ENCODE data around the gene ZBP1.

Gene ZBP1

DNA sequence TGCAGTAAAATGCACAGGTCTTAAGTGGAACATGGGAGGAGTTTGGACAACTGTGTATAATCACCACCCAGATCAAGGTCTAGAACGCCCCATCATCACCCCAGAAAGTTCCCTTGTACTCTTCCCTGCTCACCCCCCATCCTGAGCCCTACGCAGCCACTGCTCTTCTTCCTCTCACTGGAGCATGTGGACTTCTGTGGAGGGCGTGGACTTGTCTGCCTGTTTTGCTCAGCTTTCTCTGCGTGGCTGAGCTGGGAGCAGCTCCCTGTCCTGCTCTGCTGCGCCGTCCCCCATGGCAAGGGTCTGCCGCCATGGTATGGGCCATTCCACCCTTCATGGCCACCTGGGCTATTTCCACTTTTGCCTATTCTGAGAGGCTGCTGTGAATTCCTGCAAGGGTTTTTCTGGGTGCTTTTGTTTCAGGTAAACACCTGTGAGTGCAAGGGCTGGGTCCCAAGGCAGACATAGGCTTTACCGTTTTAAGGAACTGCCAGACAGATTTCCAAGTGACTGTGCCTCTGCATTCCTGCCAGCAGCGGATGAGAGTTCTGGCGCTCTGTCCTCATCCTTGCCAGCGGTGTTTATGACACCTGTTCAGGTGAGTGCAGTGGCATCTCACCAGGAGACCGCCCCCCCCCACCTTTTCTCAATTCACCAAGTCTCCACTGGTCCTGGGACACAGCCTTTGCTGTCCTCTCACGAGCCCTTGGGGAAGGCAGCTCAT lies 39.6 kb downstream of the ZBP1 start:
- no peak overlapping the region for H3K27ac ChIP-seq
- TF ChIP-seq, protein P1, sequence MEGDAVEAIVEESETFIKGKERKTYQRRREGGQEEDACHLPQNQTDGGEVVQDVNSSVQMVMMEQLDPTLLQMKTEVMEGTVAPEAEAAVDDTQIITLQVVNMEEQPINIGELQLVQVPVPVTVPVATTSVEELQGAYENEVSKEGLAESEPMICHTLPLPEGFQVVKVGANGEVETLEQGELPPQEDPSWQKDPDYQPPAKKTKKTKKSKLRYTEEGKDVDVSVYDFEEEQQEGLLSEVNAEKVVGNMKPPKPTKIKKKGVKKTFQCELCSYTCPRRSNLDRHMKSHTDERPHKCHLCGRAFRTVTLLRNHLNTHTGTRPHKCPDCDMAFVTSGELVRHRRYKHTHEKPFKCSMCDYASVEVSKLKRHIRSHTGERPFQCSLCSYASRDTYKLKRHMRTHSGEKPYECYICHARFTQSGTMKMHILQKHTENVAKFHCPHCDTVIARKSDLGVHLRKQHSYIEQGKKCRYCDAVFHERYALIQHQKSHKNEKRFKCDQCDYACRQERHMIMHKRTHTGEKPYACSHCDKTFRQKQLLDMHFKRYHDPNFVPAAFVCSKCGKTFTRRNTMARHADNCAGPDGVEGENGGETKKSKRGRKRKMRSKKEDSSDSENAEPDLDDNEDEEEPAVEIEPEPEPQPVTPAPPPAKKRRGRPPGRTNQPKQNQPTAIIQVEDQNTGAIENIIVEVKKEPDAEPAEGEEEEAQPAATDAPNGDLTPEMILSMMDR (conservative IDR thresholded peaks at IDR 0.05) = no peak

DNA sequence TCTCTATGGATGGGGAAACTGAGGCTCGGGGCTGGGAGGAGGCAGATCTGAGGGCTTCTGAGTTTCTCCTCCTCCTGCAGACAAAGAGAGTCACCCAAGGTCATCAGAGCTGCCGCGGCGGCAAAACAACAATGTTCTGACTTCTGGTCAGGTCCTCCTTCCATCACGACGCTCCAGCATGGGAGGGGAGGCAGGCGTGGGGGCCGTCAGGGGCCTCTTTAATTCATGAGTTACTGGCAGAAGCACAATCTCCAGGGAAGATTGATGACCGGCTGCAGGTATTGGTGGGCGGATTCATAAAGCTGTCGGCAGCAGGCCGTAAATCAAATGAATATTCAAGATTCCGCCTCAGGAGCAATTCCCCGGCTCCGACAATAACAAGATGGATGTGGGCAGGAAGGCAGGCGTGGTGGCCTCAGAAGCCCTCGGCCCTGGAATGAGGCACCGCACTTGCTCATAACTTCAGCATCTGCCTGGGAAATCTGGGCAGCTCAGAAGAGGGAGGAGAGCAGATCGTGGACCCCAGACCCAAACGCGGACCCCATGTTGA lies 40.3 kb downstream of the ZBP1 start:
- no peak overlapping the region for H3K27ac ChIP-seq
- TF ChIP-seq, protein P1 (conservative IDR thresholded peaks at IDR 0.05) = no peak

DNA sequence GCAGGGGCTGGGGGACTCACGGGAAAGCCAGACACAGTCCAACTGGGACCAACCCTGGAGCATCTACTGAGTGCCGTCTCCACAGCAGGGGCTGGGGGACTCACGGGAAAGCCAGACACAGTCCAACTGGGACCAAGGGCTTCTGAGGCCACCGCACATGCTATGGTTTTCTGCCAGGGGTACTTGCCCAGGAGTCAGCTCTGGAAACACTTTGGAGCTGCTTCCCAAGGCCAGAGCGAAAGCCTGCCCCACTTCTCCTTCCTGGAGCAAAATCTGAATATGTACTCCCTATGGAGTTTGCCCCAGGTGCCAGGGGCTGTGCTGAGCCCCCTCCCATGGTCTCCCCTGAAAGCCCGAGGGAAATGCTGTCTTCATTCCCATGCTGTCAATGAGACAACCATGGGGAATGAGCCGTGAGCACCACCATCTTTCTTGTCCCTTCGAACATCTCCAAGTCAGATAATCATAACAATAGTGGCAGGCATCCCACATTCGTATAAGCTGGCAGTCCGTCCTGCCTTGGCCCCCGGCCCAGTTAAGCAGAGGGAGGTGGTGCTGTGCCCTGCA lies 40.8 kb downstream of the ZBP1 start:
- TF ChIP-seq, protein P1 (conservative IDR thresholded peaks at IDR 0.05) = no peak
- no peak overlapping the region for H3K27ac ChIP-seq

DNA sequence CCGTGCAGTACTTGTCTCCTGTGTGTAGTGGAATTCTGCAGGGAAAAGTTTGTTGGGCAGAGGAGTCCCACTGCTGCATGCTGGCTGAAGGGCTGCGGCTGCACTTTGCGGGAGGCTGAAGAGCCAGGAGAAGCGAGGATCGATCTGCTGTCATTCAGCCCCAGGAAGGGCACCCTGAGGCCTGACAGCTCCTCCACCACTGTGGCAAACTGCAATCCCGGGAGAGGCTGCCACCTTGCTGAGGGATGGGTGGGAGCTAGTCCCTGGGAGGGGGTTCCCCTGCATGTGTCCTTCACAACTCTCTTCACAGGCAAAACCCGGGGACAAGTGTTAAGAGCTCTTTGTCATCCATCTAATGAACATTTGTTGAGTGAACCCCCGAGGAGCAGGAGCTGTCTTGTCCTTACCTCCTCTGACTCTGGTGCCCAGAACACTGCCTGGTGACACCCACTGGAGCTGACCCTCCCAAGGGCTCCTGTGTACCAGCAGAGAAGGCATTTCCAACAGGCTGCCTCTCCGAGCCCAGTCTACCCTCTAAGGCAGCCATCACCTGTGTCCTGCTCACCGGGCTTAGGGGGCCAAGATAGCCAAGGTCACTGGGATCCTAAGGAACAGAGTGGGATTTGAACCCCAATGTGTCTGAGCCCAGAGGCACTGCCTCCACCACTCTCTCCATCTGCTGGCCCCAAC lies 41.6 kb downstream of the ZBP1 start:
- no peak overlapping the region for H3K27ac ChIP-seq
- TF ChIP-seq, protein P1 (conservative IDR thresholded peaks at IDR 0.05) = no peak

DNA sequence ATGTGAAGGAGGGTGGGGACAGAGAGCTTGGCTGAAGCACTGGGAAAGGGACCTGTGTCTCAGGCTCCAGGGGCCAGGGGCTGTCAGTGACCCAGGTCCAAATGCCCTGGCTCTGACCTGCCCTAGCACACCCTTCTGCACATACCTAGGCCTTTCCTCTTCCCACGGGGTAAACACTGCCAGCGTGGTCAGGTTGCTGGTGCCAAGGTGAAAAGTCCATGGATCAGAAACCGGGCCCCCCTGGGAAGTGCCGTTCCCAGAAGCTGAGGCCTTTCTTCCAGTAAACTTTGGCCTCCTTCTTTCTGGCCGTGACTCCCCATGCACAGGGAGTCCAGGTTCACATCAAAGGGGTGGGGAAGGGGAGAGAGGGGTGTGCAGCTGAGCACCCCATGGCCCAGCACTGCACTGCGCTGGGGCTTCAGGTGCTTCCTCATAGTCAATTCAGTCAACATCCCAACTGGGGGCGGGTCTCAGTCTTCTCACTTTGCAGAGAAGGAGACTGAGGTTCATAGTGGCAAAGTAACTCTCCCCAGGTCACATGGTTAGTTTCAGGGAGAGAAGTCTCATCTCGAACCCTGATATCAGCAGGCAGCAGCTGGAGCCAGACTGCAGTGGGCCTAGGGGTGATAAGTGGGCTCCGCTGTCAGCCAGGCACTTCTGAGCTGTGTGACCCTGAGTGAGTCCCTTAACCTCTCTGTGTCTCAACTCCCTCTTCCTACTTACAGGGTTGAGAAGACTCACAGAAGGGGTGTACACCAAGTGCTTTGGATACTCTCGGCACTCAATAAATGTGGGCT lies 42.3 kb downstream of the ZBP1 start:
- no peak overlapping the region for H3K27ac ChIP-seq
- TF ChIP-seq, protein P1 (conservative IDR thresholded peaks at IDR 0.05) = no peak

DNA sequence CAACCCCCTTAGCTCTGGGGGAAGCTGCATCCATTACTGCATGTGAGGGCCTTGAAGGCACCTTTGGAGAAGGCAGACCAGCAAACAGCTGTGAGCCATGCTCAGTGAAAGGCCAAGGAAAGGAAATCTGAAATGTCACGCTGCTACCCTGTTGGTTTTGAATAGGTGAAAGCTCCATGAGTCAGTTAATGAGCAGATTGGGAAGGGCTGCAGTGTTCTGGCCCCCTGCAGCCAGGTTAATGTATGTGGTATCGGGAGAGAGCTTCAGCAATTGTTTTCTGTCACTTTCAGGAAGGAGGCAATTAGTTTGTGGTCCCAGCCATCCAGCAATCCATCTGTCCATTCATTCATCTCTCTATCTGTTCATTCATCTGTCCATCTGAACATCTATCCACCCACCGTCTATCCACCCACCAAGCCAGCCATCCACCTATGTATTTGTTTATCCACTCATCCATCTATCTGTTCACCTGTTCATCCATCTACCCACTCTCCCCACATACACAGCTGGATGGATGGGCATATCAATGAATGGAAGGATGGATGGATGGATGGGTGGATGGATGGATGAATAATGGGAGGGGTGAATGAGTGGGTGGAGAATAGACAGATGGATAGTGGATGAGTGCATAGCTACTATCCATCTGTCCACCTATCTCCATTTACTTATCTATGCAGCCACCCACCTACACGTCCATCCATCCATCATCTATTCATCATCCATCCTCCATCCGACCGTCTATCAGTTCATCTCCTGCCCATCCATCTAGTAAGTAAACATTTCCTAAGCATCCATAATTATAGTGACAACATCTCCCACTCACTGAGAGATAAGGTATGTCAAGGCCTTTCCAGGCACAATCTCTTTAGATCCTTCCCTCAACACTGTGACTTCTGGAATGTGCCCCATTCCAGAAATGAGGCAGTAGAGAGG lies 43.3 kb downstream of the ZBP1 start:
- TF ChIP-seq, protein P1 (conservative IDR thresholded peaks at IDR 0.05) = no peak
- H3K27ac ChIP-seq = no peak overlapping the region
